Erythroblast (primary cell): Measurements from ENCODE around the gene ANKRD39.

Experiments
- GATA1 ChIP-seq: IDR thresholded peaks from 2 replicates; pipeline ENCODE4 v1.6.1; 2011; ENCODE audit warnings: low read depth, mild to moderate bottlenecking, control low read depth, low read length, moderate library complexity
- POLR2A ChIP-seq: IDR thresholded peaks from 2 replicates; pipeline ENCODE4 v1.6.1; 2011; ENCODE audit warnings: mild to moderate bottlenecking, low read length

- TF ChIP-seq POLR2A (no peak), GATA1 (no peak)
These were observed 9.6 kb downstream of the ANKRD39 start for GRCh38 chr2:96848264-96848663.
